GM12875 (cell line): ENCODE measurements around the gene ABCA7.

Experiments
- H3K4me3 ChIP-seq: one replicate; pipeline ENCODE4 v1.5.1; 2011; ENCODE audit warnings: low read depth, low read length, control low read depth
- CTCF ChIP-seq: IDR thresholded peaks from 2 replicates; pipeline ENCODE4 v1.5.1; 2011; ENCODE audit warnings: low read depth, mild to moderate bottlenecking, control low read depth, inconsistent platforms, low read length, moderate library complexity, borderline replicate concordance; ENCODE audit not compliant: insufficient read depth

Gene ABCA7

GRCh38 chr19:1025960-1026782 is 13.7 kb upstream of the ABCA7 start, which contains the start of gene CNN2:
CNN2 (plus strand) TSS chr19:1026608; CDS start chr19:1026662, 54 bp downstream.
- H3K4me3 ChIP-seq: peak within 1 kb of the TSS; percentile 95
- no peak for TF ChIP-seq CTCF

- no peak for TF ChIP-seq CTCF
- peak overlapping the region; percentile 95 for H3K4me3 ChIP-seq
These were observed 12.9 kb upstream of the ABCA7 start for GRCh38 chr19:1026783-1027649.

- H3K4me3 ChIP-seq: peak overlapping the region; percentile 95
- no peak for TF ChIP-seq CTCF
These were observed 12.3 kb upstream of the ABCA7 start for GRCh38 chr19:1027650-1028061.

- TF ChIP-seq CTCF: no peak
- peak overlapping the region; percentile 95 for H3K4me3 ChIP-seq
These were observed 11.6 kb upstream of the ABCA7 start for GRCh38 chr19:1028062-1028926.

- H3K4me3 ChIP-seq: no peak overlapping the region
- TF ChIP-seq CTCF: no peak
These were observed 7.5 kb upstream of the ABCA7 start for GRCh38 chr19:1032264-1032867.

- no peak for TF ChIP-seq CTCF
- no peak overlapping the region for H3K4me3 ChIP-seq
These were observed 3.8 kb upstream of the ABCA7 start for GRCh38 chr19:1035998-1036621.
